Measurements from ENCODE around the gene MT3. TPM values are rescaled to one million over a fixed set of nuclear protein-coding genes. Genes with fewer than 3 reads are reported as not detected.

Gene MT3
- total and polyA plus RNA-seq, 2 of the 13 experiments (the other 11 are each of a cell fraction or from before 2014, with no cell fraction given): not detected

- TF ChIP-seq NFKBIZ (CRISPR knock-in tag; IDR thresholded peaks at IDR 0.05) (no peak), CBX5 (CRISPR knock-in tag; IDR thresholded peaks at IDR 0.05; ENCODE audit: borderline replicate concordance) (no peak), ZNF160 (CRISPR knock-in tag; IDR thresholded peaks at IDR 0.05) (no peak), POGZ (CRISPR knock-in tag; IDR thresholded peaks at IDR 0.05) (no peak), ZNF275 (CRISPR knock-in tag; IDR thresholded peaks at IDR 0.05; ENCODE audit: borderline replicate concordance) (no peak), ETV6 (CRISPR knock-in tag; conservative IDR thresholded peaks at IDR 0.05) (no peak)
- TF ChIP-seq, protein P1, sequence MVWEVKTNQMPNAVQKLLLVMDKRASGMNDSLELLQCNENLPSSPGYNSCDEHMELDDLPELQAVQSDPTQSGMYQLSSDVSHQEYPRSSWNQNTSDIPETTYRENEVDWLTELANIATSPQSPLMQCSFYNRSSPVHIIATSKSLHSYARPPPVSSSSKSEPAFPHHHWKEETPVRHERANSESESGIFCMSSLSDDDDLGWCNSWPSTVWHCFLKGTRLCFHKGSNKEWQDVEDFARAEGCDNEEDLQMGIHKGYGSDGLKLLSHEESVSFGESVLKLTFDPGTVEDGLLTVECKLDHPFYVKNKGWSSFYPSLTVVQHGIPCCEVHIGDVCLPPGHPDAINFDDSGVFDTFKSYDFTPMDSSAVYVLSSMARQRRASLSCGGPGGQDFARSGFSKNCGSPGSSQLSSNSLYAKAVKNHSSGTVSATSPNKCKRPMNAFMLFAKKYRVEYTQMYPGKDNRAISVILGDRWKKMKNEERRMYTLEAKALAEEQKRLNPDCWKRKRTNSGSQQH (CRISPR knock-in tag; IDR thresholded peaks at IDR 0.05; ENCODE audit: low read depth): no peak
- TF ChIP-seq, protein P2, sequence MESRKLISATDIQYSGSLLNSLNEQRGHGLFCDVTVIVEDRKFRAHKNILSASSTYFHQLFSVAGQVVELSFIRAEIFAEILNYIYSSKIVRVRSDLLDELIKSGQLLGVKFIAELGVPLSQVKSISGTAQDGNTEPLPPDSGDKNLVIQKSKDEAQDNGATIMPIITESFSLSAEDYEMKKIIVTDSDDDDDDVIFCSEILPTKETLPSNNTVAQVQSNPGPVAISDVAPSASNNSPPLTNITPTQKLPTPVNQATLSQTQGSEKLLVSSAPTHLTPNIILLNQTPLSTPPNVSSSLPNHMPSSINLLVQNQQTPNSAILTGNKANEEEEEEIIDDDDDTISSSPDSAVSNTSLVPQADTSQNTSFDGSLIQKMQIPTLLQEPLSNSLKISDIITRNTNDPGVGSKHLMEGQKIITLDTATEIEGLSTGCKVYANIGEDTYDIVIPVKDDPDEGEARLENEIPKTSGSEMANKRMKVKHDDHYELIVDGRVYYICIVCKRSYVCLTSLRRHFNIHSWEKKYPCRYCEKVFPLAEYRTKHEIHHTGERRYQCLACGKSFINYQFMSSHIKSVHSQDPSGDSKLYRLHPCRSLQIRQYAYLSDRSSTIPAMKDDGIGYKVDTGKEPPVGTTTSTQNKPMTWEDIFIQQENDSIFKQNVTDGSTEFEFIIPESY (CRISPR knock-in tag; IDR thresholded peaks at IDR 0.05): 0 out of 2 replicates have a peak, but pooled peaks have one; percentile 45
Observed at GRCh38 chr16:56606071-56606475, 16.7 kb downstream of the MT3 start (continued).

Measured in HepG2 (cell line).